Activated effector memory CD4-positive, alpha-beta T cell treated with anti-CD3 and anti-CD28 coated beads, Interleukin-2, amount 50 U/mL, for 16 hours (primary cell): Measurements from ENCODE around the gene DCAF4.
"Not testable (repeated sequence)": the region's sequence is repeated elsewhere in the genome, so short reads cannot be mapped to it uniquely, and the experiment has no call there.

Experiments used
- DNase-seq: peaks from one replicate; pipeline ENCODE4 v3.0.0-alpha.2; 2020

The DCAF4 gene

GRCh38 chr14:72975770-72976169 lies 49.5 kb downstream of the DCAF4 start:
- DNase-seq: no peak

DNA sequence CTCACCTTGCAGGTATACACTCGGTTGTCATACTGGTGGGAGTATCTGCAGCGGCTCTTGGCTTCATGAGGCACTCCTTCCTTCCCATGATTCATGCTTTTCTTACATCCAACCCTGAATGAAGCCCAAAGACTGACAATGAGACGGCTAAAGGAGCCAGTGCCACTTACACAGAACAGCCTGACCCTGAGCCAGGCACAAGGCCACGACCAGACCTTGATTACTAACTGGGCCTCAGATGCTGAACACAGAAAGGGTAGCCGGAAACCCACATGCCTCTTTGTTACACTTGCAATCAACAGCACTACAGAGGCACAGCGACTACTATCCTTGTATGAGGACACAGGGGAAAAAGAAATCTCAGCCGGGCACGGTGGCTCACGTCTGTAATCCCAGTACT lies 52.6 kb downstream of the DCAF4 start:
- no peak for DNase-seq

- DNase-seq: no peak
Observed at GRCh38 chr14:72980863-72981262, 54.6 kb downstream of the DCAF4 start.

DNA sequence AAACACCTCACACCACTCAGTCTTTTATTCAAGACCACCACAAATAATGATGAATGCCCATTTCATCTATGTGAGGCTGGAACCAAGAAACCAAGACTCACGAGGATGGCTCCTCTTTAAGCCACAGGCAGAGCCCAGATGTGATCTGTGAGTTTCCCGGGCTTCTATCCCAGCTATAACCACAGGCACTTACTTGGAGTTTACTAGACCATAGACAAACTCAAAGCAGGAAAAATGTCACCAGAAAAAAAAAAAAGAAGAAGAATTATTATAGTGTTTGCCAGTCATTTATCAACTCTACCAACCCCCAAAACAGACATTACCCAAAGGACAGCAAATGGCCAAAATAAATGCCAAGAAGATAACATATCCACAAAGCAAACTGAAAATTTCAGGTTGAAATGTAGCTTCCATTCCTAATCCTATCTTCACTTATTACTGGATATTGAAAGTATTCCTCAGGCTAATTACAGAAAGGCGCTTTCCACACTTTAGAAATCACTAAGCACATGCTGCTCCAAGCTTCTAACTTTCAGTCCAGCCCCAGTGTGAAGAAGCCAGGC lies 56.0 kb downstream of the DCAF4 start:
- DNase-seq: no peak

DNA sequence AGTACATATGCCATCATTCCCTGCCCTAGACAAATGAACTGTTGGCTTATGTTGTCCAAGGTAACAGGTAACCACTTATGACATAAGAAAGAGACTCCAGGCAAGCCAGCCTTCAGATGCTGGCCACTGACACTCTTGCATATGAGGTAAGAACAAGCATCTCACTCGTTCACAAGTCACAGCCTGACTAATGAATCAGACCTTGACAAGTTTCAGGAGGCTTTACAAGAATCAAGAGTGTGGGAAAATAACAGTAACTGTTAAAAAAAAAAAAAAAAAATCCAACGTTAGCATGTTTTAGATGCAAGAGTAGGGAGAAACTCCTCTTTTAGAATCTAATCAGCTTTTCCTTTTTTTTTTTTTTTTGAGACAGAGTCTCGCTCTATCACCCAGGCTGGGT lies 60.0 kb downstream of the DCAF4 start:
- DNase-seq: no peak

GRCh38 chr14:72986857-72987256 lies 60.6 kb downstream of the DCAF4 start:
- no peak for DNase-seq

DNA sequence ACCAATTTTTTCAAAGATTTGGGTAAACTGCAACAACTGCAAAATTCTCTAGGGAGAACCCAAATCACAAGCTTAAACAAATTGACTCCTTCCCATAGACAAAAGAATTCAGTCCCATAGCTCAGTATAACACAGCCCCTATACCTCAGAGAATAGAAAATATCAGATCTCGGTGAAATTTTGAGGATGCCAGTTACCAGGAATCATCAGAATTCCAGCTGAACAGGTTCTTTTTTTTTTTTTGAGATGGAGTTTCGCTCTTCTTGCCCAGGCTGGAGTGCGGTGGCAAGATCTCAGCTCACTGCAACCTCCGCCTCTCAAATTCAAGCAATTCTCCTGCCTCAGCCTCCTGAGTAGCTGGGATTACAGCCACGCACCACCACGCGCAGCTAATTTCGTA lies 63.9 kb downstream of the DCAF4 start:
- no peak for DNase-seq

DNA sequence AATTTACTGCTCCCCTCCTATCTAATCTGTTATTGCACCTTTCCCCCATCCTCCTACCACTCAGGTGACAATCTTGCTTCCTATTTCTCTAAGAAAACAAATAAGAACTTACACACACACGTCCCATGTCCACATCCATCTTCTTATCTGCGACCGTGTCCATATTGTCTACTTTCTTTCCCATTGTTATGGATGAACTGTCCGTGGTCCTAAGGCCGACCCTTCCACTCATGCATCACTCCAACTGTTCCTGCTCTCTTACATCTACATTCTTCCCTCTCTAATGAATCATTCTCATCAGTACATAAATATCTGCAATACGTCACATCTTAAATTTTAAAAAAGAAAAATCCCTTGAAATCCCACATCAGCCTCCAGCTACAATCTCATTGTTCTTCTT lies 70.7 kb downstream of the DCAF4 start:
- no peak for DNase-seq

DNA sequence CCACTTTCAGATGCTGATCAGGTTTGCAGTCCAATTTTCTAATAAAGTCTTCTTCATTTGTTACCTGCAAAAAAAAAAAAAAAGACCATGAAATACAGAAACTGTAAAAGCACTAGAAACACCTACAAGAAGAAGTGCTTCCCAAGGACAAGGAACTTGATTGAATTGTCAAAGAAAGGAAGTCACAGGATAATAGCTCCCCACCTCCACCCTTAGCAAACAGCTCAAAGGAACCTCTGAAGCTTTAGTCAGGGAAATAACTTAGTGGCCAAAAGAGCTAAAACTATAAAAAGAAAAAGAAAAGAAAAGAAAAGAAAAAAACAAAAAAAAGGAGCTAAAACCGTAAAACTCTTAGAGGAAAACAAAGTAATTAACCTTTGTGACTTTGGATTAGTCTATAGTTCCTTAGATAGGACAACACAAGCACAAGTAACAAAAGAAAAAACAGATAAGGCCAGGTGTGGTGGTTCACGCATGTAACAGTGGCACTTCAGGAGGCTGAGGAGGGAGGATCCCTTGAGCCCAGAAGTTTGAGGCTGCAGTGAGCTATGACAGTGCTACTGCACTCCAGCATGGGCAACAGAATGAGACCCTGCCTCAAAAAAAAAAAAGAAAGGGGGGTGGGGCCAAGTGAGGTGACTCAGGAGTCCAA lies 72.1 kb downstream of the DCAF4 start:
- no peak for DNase-seq

DNA sequence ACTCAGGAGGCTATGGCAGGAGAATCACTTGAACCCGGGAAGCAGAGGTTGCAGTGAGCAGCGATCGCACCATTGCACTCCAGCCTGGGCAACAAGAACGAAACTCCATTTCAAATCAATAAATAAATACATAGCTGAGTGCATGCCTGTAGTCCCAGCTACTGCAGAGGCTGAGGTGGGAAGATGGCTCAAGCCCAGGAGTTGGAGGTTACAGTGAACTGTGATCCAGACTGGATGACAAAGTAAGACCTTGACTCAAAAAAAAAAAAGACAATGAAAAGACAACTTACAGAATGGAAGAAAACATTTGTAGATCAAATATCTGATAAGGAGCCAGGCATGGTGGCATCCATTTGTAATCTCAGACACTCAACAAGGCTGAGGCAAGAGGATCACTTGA lies 73.1 kb downstream of the DCAF4 start:
- no peak for DNase-seq

DNA sequence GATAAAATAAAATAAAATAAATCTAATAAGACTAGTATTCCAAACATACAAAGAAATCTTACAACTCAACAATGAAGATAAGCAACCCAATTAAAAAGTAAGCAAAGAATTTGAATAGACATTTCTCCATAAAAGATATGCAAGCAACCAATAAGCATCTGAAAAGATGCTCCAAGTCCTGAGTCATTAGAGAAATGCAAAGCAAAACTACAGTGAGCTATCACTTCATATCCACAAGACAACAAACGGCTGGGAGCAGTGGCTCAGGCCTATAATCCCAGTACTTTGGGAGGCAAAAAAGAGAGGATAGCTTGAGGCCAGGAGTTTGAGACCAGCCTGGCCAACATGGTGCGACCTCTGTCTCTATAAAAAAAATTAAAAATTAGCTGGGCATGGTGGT lies 73.8 kb downstream of the DCAF4 start:
- no peak for DNase-seq

GRCh38 chr14:73003681-73004080 lies 77.4 kb downstream of the DCAF4 start:
- no peak for DNase-seq

DNA sequence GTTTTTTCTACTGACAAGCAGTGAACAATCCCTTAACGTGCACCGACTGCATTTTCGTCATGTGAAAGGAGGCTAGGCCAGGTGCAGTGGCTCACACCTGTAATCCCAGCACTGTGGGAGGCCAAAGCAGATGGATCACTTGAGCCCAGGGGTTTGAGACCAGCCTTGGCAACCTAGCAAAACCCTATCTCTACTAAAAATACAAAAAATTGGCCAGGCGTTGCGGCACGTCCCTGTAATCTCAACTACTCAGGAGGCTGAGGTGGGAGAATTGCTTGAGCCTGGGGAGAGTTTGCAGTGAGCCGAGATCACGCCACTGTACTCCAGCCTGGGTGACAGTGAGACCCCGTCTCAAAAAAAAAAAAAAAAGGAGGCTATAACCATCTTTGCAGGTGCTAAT lies 78.4 kb downstream of the DCAF4 start:
- DNase-seq: not testable (repeated sequence)

- DNase-seq: no peak
Observed at GRCh38 chr14:73007835-73008234, 81.6 kb downstream of the DCAF4 start.

GRCh38 chr14:73008501-73008900 lies 82.2 kb downstream of the DCAF4 start:
- no peak for DNase-seq
